ENCODE results near the gene ARHGAP45.
"Not testable (repeated sequence)": the region's sequence is repeated elsewhere in the genome, so short reads cannot be mapped to it uniquely, and the experiment has no call there.

Gene ARHGAP45, protein sequence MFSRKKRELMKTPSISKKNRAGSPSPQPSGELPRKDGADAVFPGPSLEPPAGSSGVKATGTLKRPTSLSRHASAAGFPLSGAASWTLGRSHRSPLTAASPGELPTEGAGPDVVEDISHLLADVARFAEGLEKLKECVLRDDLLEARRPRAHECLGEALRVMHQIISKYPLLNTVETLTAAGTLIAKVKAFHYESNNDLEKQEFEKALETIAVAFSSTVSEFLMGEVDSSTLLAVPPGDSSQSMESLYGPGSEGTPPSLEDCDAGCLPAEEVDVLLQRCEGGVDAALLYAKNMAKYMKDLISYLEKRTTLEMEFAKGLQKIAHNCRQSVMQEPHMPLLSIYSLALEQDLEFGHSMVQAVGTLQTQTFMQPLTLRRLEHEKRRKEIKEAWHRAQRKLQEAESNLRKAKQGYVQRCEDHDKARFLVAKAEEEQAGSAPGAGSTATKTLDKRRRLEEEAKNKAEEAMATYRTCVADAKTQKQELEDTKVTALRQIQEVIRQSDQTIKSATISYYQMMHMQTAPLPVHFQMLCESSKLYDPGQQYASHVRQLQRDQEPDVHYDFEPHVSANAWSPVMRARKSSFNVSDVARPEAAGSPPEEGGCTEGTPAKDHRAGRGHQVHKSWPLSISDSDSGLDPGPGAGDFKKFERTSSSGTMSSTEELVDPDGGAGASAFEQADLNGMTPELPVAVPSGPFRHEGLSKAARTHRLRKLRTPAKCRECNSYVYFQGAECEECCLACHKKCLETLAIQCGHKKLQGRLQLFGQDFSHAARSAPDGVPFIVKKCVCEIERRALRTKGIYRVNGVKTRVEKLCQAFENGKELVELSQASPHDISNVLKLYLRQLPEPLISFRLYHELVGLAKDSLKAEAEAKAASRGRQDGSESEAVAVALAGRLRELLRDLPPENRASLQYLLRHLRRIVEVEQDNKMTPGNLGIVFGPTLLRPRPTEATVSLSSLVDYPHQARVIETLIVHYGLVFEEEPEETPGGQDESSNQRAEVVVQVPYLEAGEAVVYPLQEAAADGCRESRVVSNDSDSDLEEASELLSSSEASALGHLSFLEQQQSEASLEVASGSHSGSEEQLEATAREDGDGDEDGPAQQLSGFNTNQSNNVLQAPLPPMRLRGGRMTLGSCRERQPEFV

DNA sequence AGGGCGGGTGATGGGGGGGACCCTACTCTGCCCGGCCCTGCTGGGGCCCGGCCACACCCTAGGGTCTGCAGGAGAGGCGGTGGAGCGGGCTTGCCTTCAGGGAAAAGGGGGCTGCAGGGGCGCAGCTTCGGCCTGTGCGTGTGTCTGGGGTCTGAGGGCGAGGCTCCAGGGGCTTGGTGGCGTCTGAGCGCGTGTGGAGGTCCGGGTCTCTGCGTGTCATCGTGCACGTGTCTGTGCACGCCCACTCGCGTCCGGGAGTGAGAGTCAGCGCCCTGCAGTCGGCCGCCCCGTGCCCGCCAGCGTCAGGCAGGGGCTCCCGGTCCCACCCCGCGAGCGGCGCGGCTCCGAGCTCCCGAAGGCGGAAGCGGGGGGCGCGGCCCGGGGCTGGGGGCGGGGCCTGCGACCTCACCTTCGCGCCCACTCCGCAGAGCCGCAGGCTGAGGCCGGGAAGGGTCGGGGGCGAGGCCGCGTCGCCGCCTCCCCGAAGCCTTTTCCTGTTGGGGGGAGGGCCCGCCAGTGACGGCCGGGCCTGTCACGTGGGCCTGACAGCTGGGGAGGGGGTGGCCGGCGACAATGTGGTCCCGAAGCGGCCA is at the start of gene ARHGAP45:
ARHGAP45 (plus strand) TSS at position 420 of the 593 bp plus-strand sequence. CDS start 239 bp downstream, outside the sequence.
- in situ Hi-C loops (cut with HindIII; ENCODE audit: low sequenced_read_pairs): no loop called here

GRCh38 chr19:1017906-1018305 is 49.1 kb upstream of the ARHGAP45 start:
- in situ Hi-C loops (cut with HindIII; ENCODE audit: low sequenced_read_pairs): no loop called here

DNA sequence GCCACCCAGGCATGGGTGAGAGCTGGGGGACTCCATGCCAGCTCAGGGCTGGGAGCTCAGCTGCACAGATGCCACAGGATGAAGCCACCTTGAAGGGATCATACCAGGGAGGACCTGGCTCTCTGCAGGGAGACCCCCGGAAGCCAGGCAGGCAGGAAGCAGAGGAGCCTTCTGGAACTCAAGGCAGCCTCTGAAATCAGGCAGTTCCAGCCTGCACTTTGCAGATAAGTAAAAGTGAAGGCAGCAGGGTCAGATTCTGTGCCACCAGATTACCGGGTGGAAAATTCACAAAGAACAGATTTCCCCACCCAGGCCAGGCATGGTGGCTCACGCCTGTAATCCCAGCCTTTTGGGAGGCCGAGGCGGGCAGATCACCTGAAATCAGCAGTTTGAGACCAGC is 48.6 kb upstream of the ARHGAP45 start:
- in situ Hi-C loops (cut with HindIII; ENCODE audit: low sequenced_read_pairs): no loop called here

GRCh38 chr19:1018932-1019615 is 47.9 kb upstream of the ARHGAP45 start:
- in situ Hi-C loops (cut with HindIII; ENCODE audit: low sequenced_read_pairs): no loop called here

GRCh38 chr19:1019616-1019961 is 47.4 kb upstream of the ARHGAP45 start:
- in situ Hi-C loops (cut with HindIII; ENCODE audit: low sequenced_read_pairs): no loop called here

DNA sequence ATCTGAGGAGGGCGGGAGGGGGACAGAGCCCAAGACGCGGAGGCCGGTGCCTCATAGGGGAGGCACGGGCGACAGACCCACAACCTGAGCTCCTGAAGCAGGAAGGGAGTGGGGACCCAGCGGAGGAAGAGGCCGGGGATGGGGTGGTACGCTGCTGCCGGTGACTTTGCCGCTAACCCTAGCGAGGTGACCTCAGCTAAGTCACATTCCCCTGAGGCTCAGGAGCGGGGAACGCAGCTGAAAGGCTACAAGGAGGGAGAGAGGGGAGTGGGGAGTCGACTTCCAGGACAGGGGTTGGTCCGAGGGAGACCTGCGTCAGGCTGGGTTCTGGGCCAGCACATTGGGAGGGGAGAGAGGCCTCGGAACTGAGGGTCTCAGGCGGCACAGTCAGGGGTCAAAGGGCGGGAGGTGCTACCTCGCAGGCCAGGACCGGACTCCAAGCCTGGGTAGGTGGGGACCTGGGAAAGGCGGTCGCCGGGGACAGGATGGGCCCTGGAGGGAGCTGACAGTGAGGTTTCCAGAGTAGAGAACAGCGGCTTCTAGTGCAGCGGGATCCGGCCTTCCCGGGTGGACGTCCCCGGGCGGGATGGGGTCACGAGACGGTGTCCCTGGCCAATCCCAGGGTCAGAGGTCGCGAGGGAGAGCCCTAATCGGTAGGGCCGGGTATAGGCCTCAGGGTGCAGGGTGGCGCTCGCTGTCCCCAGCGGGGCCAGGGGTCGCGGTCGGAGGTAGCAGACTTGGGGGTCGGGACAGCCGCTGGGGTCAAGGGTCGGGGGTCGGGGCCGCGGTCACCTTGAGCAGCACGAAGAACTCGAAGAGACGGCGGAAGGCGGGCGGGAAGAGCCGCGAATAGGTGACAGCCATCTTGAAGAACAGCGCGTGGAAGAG is 46.7 kb upstream of the ARHGAP45 start:
- in situ Hi-C loops (cut with HindIII; ENCODE audit: low sequenced_read_pairs): no loop called here

DNA sequence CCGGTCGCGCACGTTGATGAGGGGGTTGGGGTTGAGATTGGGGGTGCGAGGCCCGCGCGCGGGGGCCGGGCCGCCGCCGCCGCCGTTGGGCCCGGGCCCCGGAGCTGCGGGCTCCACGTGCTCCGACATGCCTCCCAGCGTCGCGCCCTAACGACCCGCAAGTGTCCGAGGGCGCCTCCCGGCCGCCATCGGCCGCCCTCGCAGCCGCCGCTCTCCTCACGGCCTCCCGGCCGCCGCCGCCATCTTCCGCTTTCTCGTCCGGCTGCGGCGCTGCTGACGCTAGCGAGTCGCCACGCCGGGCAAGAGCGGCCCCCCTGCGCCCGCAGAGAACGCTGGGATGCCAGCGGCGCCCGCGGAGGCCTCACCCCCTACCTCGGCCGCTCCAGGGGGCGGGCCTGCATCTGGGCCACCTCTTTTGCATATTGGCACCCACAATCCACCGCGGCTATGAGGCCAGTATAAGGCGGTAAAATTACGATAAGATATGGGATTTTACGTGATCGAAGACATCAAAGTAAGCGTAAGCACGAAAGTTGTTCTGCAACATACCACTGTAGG is 46.0 kb upstream of the ARHGAP45 start, which contains the start of gene TMEM259:
TMEM259 (minus strand) TSS at position 256 of the 558 bp plus-strand sequence; CDS start at position 129, 127 bp downstream.
- in situ Hi-C loops (cut with HindIII; ENCODE audit: low sequenced_read_pairs): no loop called here

DNA sequence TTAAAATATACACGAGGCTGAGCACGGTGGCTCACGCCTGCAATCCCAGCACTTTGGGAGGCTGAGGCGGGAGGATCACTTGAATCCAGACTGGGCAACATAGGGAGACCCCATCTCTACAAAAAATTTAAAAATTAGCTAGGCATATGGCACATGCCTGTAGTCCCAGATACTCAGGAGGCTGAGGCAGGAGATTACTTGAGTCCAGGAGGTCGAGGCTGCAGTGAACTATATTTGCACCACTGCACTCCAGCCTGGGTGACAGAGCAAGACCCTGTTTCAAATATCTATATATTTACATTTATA is 43.1 kb upstream of the ARHGAP45 start:
- in situ Hi-C loops (cut with HindIII; ENCODE audit: low sequenced_read_pairs): not testable (repeated sequence)

DNA sequence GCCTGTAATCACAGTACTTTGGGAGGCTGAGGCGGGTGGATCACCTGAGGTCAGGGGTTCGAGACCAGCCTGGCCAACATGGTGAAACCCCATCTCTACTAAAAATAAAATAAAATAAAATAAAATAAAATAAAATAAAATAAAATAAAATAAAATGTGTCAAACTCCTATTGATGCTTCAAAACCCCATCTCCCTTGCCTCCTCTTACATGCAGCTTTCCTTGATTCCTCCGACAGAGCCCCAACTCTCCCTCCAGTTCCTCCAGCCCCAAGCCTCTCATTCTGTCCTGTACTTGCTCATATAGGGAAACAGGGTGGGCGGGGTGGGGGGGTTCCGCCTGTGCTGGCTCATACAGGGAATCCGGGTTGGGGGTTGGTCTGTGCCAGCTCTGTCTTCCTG is 41.9 kb upstream of the ARHGAP45 start:
- in situ Hi-C loops (cut with HindIII; ENCODE audit: low sequenced_read_pairs): not testable (repeated sequence)

DNA sequence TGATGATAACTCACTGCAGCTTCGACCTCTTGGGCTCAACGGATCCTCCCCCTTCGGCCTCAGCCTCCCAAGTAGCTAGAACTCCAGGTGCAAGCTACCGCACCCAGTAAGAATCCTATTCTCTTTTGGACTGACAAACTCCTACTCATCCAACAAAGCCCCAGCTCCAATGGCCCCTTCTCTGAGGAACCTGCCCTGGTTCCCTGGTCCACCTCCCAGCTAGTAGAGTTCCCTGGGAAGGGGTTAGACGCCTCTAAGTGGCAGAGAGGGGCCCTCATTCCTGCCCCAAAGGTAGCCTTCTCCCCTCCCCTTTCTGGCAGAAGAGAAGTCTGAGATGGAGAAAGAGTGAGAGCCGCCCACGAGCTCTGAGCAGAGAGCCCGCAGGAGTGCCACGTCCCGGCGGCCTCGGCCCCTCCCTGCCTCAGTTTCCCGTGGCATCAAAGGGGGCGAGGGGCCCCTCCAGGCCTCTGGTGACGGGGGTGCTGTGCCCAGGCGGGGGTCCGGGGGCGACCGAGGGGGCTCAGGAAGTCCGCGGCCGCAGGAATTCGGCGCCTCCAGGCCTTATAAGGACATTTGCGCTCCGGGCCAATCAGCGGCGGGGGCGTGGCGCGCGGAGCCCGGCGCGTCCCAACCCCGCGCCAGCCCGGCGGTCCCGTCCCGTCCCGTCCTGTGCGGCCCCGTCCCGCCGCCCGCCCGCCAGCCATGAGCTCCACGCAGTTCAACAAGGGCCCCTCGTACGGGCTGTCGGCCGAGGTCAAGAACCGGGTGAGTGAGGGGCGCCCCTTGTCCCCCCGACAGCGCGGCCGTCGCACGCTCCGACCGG is 40.8 kb upstream of the ARHGAP45 start, which contains the start of gene CNN2:
CNN2 (plus strand) TSS at position 649 of the 823 bp plus-strand sequence; CDS start at position 703, 54 bp downstream.
- in situ Hi-C loops (cut with HindIII; ENCODE audit: low sequenced_read_pairs): no loop called here

DNA sequence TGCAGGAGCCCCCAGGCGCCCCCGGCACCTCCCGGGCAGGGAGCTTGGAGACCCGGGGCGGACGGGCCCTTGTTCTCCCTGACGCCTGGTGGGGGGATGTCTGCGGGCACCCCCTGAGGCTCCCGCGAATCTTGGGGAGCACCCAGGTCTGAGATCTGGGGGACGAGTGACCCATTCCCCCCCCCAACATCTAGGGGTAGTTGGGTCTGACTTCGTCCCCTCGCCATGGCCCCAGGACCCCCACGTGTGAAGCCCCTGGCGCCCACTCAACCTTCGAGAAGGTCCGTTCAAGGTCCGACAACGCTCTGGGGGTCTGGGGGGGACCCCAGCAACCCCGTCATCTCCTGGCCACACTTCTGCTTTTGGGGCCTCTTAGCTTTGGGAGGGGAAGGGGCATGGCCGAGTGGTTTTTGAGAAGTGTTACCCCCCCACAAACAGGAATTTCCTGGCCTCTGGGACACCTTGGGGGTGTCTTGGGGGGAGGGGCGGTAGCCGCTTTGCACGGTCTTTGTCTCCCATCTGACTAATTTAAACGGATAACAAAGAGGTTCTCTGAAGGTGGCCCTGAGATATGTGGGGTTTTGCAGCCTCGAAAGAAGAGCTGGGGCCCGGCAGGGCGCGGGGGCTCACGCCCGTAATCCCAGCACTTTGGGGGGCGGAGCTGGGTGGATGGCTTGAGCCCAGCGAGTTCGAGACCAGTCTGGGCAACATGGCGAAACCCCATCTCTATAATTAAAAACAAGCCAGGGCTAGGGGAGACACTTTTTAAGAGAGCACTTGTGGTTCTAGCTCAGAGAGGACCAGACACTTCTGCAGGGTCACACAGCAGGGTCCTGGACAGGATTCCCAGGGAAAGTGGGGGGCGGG is 40.0 kb upstream of the ARHGAP45 start:
- in situ Hi-C loops (cut with HindIII; ENCODE audit: low sequenced_read_pairs): no loop called here

DNA sequence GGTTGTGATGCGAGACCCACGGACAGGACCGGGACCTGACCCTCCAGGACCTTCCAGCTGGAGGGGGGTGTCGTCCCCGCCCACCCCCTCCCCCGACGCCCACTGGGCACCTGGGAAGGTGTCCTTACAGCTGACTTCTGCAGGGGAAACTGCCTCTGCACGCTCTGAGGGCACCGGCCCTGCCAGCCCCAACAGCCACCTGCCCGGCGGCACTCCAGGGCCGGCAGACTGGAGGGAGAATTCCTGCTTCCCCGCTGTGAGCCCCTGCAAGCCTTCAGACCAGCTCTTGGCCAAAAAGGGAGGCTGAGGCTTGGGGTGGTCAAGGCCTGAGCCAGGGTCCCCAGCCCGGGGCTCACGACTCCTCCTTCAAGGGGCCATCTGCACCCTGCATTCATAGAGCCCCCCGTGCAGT is 39.3 kb upstream of the ARHGAP45 start:
- in situ Hi-C loops (cut with HindIII; ENCODE audit: low sequenced_read_pairs): no loop called here

- in situ Hi-C loops (cut with HindIII; ENCODE audit: low sequenced_read_pairs): no loop called here
Measured at GRCh38 chr19:1028062-1028926, 38.7 kb upstream of the ARHGAP45 start.

- in situ Hi-C loops (cut with HindIII; ENCODE audit: low sequenced_read_pairs): no loop called here
Measured at GRCh38 chr19:1032264-1032867, 34.6 kb upstream of the ARHGAP45 start.

- in situ Hi-C loops (cut with HindIII; ENCODE audit: low sequenced_read_pairs): no loop called here
Measured at GRCh38 chr19:1035998-1036621, 30.9 kb upstream of the ARHGAP45 start.

All from DLD1 (cell line).